Activated naive CD4-positive, alpha-beta T cell treated with anti-CD3 and anti-CD28 coated beads for 36 hours (primary cell): ENCODE measurements around the gene DIP2C. TPM values are rescaled to one million over a fixed set of nuclear protein-coding genes. Genes with fewer than 3 reads are reported as not detected.

ENCODE experiments used
- CTCF ChIA-PET: fragments of 350-600 bp; sonication (Branson Sonifier 250); formaldehyde crosslinking; loops from one replicate; lab custom pipeline; 2021; ENCODE audit warnings: antibody characterized with exemption; lab: Charles Lee
- DNase-seq: peaks from one replicate; pipeline ENCODE4 v3.0.0-alpha.2; 2020
- H3K27ac Mint-ChIP-seq: one replicate; pipeline ENCODE4 v1.8.0; 2021; ENCODE audit warnings: mild to moderate bottlenecking, mixed read lengths
- H3K27me3 Mint-ChIP-seq: one replicate; pipeline ENCODE4 v1.8.0; 2021; ENCODE audit warnings: low read depth, mixed read lengths
- H3K36me3 Mint-ChIP-seq: one replicate; pipeline ENCODE4 v1.8.0; 2021; ENCODE audit warnings: low read depth, mixed read lengths
- H3K4me1 Mint-ChIP-seq: one replicate; pipeline ENCODE4 v1.8.0; 2021; ENCODE audit warnings: low read depth, mixed read lengths
- H3K4me3 Mint-ChIP-seq: one replicate; pipeline ENCODE4 v1.8.0; 2021; ENCODE audit warnings: mild to moderate bottlenecking, moderate library complexity, mixed read lengths
- H3K9me3 Mint-ChIP-seq: one replicate; pipeline ENCODE4 v1.8.0; 2021; ENCODE audit warnings: mixed read lengths
- intact Hi-C: fragments of 100-400 bp; cut with micrococcal nuclease; formaldehyde crosslinking; loops from one replicate; pipeline ENCODE4 v1.15.1; 2023
- total RNA-seq, 2 experiments: library from RNA; stranded (reverse); gene quantifications; one replicate each; pipeline ENCODE4 v1.2.3, GENCODE V29; 2021

DIP2C gene
- total RNA-seq = under 1 TPM; 0.67 to 0.91 TPM

- CTCF ChIA-PET = no interaction called here
- Mint-ChIP-seq H3K27me3 (peaks cover 44% of the 10 kb centered on the region), H3K4me3 (peak within 1 kb of the TSS; percentile 54), H3K27ac (no peak within 1 kb of the TSS), H3K9me3 (peaks cover 3% of the 10 kb centered on the region), H3K4me1 (peaks cover 6% of the 10 kb centered on the region), H3K36me3 (no peaks in the 10 kb centered on the region)
- DNase-seq = no peak
- intact Hi-C loops = no loop called here
Observed at GRCh38 chr10:689452-690371, at the start of gene DIP2C. DIP2C (minus strand) TSS chr10:689668; CDS start chr10:689578, 90 bp downstream.

- no peaks in the 10 kb centered on the region for H3K36me3 Mint-ChIP-seq
- intact Hi-C loops = no loop called here
Observed at GRCh38 chr10:734481-734880, 45.0 kb upstream of the DIP2C start.

GRCh38 chr10:733086-733485 lies 43.6 kb upstream of the DIP2C start:
- intact Hi-C loops = no loop called here
- CTCF ChIA-PET = no interaction called here

More at GRCh38 chr10:734481-734880, 45.0 kb upstream of the DIP2C start:
- Mint-ChIP-seq H3K4me3 (no peak overlapping the region), H3K27ac (no peak overlapping the region), H3K4me1 (no peaks in the 10 kb centered on the region), H3K9me3 (peaks cover 5% of the 10 kb centered on the region), H3K27me3 (peaks cover 10% of the 10 kb centered on the region)
- DNase-seq = no peak
- CTCF ChIA-PET = no interaction called here

GRCh38 chr10:729213-729612 lies 39.7 kb upstream of the DIP2C start:
- DNase-seq = no peak
- CTCF ChIA-PET = no interaction called here
- H3K27me3 Mint-ChIP-seq = peaks cover 10% of the 10 kb centered on the region
- H3K4me1 Mint-ChIP-seq = no peaks in the 10 kb centered on the region
- intact Hi-C loops = no loop called here
- no peak overlapping the region for H3K27ac Mint-ChIP-seq
- H3K36me3 Mint-ChIP-seq = no peaks in the 10 kb centered on the region
- H3K4me3 Mint-ChIP-seq = no peak overlapping the region
- no peaks in the 10 kb centered on the region for H3K9me3 Mint-ChIP-seq

More at GRCh38 chr10:733086-733485, 43.6 kb upstream of the DIP2C start:
- Mint-ChIP-seq H3K27me3 (peaks cover 10% of the 10 kb centered on the region), H3K27ac (no peak overlapping the region), H3K4me1 (no peaks in the 10 kb centered on the region), H3K36me3 (no peaks in the 10 kb centered on the region), H3K4me3 (no peak overlapping the region), H3K9me3 (peaks cover 5% of the 10 kb centered on the region)
- DNase-seq = no peak

- Mint-ChIP-seq H3K9me3 (no peaks in the 10 kb centered on the region), H3K4me3 (no peak overlapping the region), H3K4me1 (no peaks in the 10 kb centered on the region), H3K27ac (no peak overlapping the region), H3K36me3 (no peaks in the 10 kb centered on the region), H3K27me3 (peaks cover 10% of the 10 kb centered on the region)
- no peak for DNase-seq
- intact Hi-C loops = no loop called here
- CTCF ChIA-PET = no interaction called here
Observed at GRCh38 chr10:728603-729002, 39.1 kb upstream of the DIP2C start.

GRCh38 chr10:727162-727790 lies 37.8 kb upstream of the DIP2C start:
- no peaks in the 10 kb centered on the region for H3K9me3 Mint-ChIP-seq
- no peaks in the 10 kb centered on the region for H3K4me1 Mint-ChIP-seq

GRCh38 chr10:725786-726185 lies 36.3 kb upstream of the DIP2C start:
- CTCF ChIA-PET = no interaction called here
- no peaks in the 10 kb centered on the region for H3K9me3 Mint-ChIP-seq

More at GRCh38 chr10:727162-727790, 37.8 kb upstream of the DIP2C start:
- no peak overlapping the region for H3K27ac Mint-ChIP-seq
- CTCF ChIA-PET = interaction anchor here (1.0 kb wide), 1 partner anchor 61 kb away, joined by 3 read pairs; no protein-coding TSS in a partner anchor
- H3K27me3 Mint-ChIP-seq = peaks cover 5% of the 10 kb centered on the region
- intact Hi-C loops = no loop called here
- DNase-seq = no peak
- H3K4me3 Mint-ChIP-seq = no peak overlapping the region
- no peaks in the 10 kb centered on the region for H3K36me3 Mint-ChIP-seq

GRCh38 chr10:725302-725701 lies 35.8 kb upstream of the DIP2C start:
- no peak for DNase-seq
- CTCF ChIA-PET = no interaction called here
- Mint-ChIP-seq H3K27ac (no peak overlapping the region), H3K27me3 (no peaks in the 10 kb centered on the region), H3K4me1 (no peaks in the 10 kb centered on the region), H3K4me3 (no peak overlapping the region), H3K9me3 (no peaks in the 10 kb centered on the region), H3K36me3 (no peaks in the 10 kb centered on the region)
- intact Hi-C loops = no loop called here

More at GRCh38 chr10:725786-726185, 36.3 kb upstream of the DIP2C start:
- Mint-ChIP-seq H3K27me3 (no peaks in the 10 kb centered on the region), H3K4me3 (no peak overlapping the region), H3K4me1 (no peaks in the 10 kb centered on the region), H3K36me3 (no peaks in the 10 kb centered on the region), H3K27ac (no peak overlapping the region)
- DNase-seq = no peak
- intact Hi-C loops = no loop called here

GRCh38 chr10:723973-724372 lies 34.5 kb upstream of the DIP2C start:
- no peaks in the 10 kb centered on the region for H3K36me3 Mint-ChIP-seq
- H3K27me3 Mint-ChIP-seq = no peaks in the 10 kb centered on the region
- no peak overlapping the region for H3K4me3 Mint-ChIP-seq
- H3K4me1 Mint-ChIP-seq = no peaks in the 10 kb centered on the region
- H3K27ac Mint-ChIP-seq = no peak overlapping the region
- no peaks in the 10 kb centered on the region for H3K9me3 Mint-ChIP-seq
- no peak for DNase-seq
- CTCF ChIA-PET = no interaction called here
- intact Hi-C loops = no loop called here

GRCh38 chr10:722281-723060 lies 33.0 kb upstream of the DIP2C start:
- DNase-seq = no peak
- intact Hi-C loops = no loop called here
- Mint-ChIP-seq H3K9me3 (no peaks in the 10 kb centered on the region), H3K27ac (no peak overlapping the region), H3K4me3 (no peak overlapping the region), H3K36me3 (no peaks in the 10 kb centered on the region), H3K27me3 (no peaks in the 10 kb centered on the region), H3K4me1 (no peaks in the 10 kb centered on the region)
- CTCF ChIA-PET = no interaction called here

GRCh38 chr10:718143-718700 lies 28.8 kb upstream of the DIP2C start:
- no peaks in the 10 kb centered on the region for H3K4me1 Mint-ChIP-seq
- CTCF ChIA-PET = no interaction called here
- H3K9me3 Mint-ChIP-seq = peaks cover 7% of the 10 kb centered on the region
- DNase-seq = no peak
- peaks cover 8% of the 10 kb centered on the region for H3K27me3 Mint-ChIP-seq
- H3K27ac Mint-ChIP-seq = no peak overlapping the region
- intact Hi-C loops = no loop called here
- peaks cover 3% of the 10 kb centered on the region for H3K36me3 Mint-ChIP-seq
- H3K4me3 Mint-ChIP-seq = no peak overlapping the region

- Mint-ChIP-seq H3K4me3 (no peak overlapping the region), H3K9me3 (peaks cover 7% of the 10 kb centered on the region), H3K27me3 (peaks cover 8% of the 10 kb centered on the region), H3K27ac (no peak overlapping the region), H3K4me1 (no peaks in the 10 kb centered on the region), H3K36me3 (peaks cover 3% of the 10 kb centered on the region)
- intact Hi-C loops = no loop called here
- no peak for DNase-seq
- CTCF ChIA-PET = no interaction called here
Observed at GRCh38 chr10:717458-717857, 28.0 kb upstream of the DIP2C start.
